HEK293 (cell line): ENCODE measurements around the gene LMTK3.

Experiments
- AEBP2 ChIP-seq: fragments of 450-650 bp; formaldehyde crosslinking; IDR thresholded peaks from 2 replicates; pipeline ENCODE4 v1.5.1; 2016; ENCODE audit warnings: missing biosample characterization, missing genetic modification characterization, borderline replicate concordance
- BCL6B ChIP-seq: fragments of 450-650 bp; formaldehyde crosslinking; IDR thresholded peaks from 2 replicates; pipeline ENCODE4 v1.5.1; 2017; ENCODE audit warnings: missing biosample characterization, missing genetic modification characterization
- GLI2 ChIP-seq: fragments of 450-650 bp; formaldehyde crosslinking; IDR thresholded peaks from 2 replicates; pipeline ENCODE4; 2017; ENCODE audit warnings: missing biosample characterization, missing genetic modification characterization, low read depth, borderline replicate concordance
- INSM2 ChIP-seq: fragments of 450-650 bp; formaldehyde crosslinking; IDR thresholded peaks from 2 replicates; pipeline ENCODE4 v1.5.1; 2016; ENCODE audit warnings: missing biosample characterization, missing genetic modification characterization
- KLF8 ChIP-seq: fragments of 450-650 bp; formaldehyde crosslinking; IDR thresholded peaks from 2 replicates; pipeline ENCODE4 v1.5.1; 2016; ENCODE audit warnings: missing biosample characterization, missing genetic modification characterization
- MEIS1 ChIP-seq: sonication (generic); formaldehyde crosslinking; IDR thresholded peaks from 2 replicates; pipeline ENCODE4 v1.8.1; 2022; ENCODE audit warnings: missing genetic modification reagents, mild to moderate bottlenecking, borderline replicate concordance
- PRDM10 ChIP-seq: fragments of 450-650 bp; formaldehyde crosslinking; IDR thresholded peaks from 2 replicates; pipeline ENCODE4 v1.5.1; 2016; ENCODE audit warnings: missing biosample characterization, missing genetic modification characterization
- SALL2 ChIP-seq: fragments of 450-650 bp; formaldehyde crosslinking; IDR thresholded peaks from 2 replicates; pipeline ENCODE4 v1.5.0; 2017; ENCODE audit warnings: missing biosample characterization, mild to moderate bottlenecking, missing genetic modification characterization, borderline replicate concordance
- YY2 ChIP-seq: fragments of 450-650 bp; formaldehyde crosslinking; IDR thresholded peaks from 2 replicates; pipeline ENCODE4 v1.5.1; 2016; ENCODE audit warnings: missing biosample characterization, missing genetic modification characterization
- ZFP3 ChIP-seq: fragments of 450-650 bp; formaldehyde crosslinking; IDR thresholded peaks from 2 replicates; pipeline ENCODE4 v1.5.1; 2016; ENCODE audit warnings: low read depth, missing biosample characterization, missing genetic modification characterization
- ZFP69B ChIP-seq: fragments of 450-650 bp; formaldehyde crosslinking; IDR thresholded peaks from 2 replicates; pipeline ENCODE4 v1.5.1; 2016; ENCODE audit warnings: missing biosample characterization, missing genetic modification characterization
- ZNF133 ChIP-seq: fragments of 450-650 bp; formaldehyde crosslinking; IDR thresholded peaks from 2 replicates; pipeline ENCODE4 v1.5.1; 2016; ENCODE audit warnings: missing biosample characterization, missing genetic modification characterization
- ZNF155 ChIP-seq: fragments of 450-650 bp; formaldehyde crosslinking; IDR thresholded peaks from 2 replicates; pipeline ENCODE4 v1.5.1; 2016; ENCODE audit warnings: missing biosample characterization, missing genetic modification characterization
- ZNF157 ChIP-seq: fragments of 450-650 bp; formaldehyde crosslinking; IDR thresholded peaks from 2 replicates; pipeline ENCODE4 v1.5.1; 2016; ENCODE audit warnings: missing biosample characterization, missing genetic modification characterization
- ZNF169 ChIP-seq: fragments of 450-650 bp; formaldehyde crosslinking; IDR thresholded peaks from 2 replicates; pipeline ENCODE4 v1.5.1; 2016; ENCODE audit warnings: missing biosample characterization, missing genetic modification characterization
- ZNF214 ChIP-seq: fragments of 450-650 bp; formaldehyde crosslinking; IDR thresholded peaks from 2 replicates; pipeline ENCODE4 v1.5.1; 2017; ENCODE audit warnings: missing biosample characterization, mild to moderate bottlenecking, missing genetic modification characterization, borderline replicate concordance
- ZNF223 ChIP-seq: fragments of 450-650 bp; formaldehyde crosslinking; IDR thresholded peaks from 2 replicates; pipeline ENCODE4 v1.5.1; 2016; ENCODE audit warnings: missing biosample characterization, missing genetic modification characterization
- ZNF391 ChIP-seq: fragments of 450-650 bp; formaldehyde crosslinking; IDR thresholded peaks from 2 replicates; pipeline ENCODE4 v1.5.1; 2016; ENCODE audit warnings: low read depth, missing biosample characterization, missing genetic modification characterization, borderline replicate concordance
- ZNF548 ChIP-seq: fragments of 450-650 bp; formaldehyde crosslinking; IDR thresholded peaks from 2 replicates; pipeline ENCODE4 v1.5.1; 2016; ENCODE audit warnings: missing biosample characterization, missing genetic modification characterization
- ZNF558 ChIP-seq: fragments of 450-650 bp; formaldehyde crosslinking; IDR thresholded peaks from 2 replicates; pipeline ENCODE4 v1.5.1; 2016; ENCODE audit warnings: missing biosample characterization, missing genetic modification characterization
- ZNF629 ChIP-seq: fragments of 450-650 bp; formaldehyde crosslinking; IDR thresholded peaks from 2 replicates; pipeline ENCODE4 v1.5.1; 2017; ENCODE audit warnings: missing biosample characterization, missing genetic modification characterization
- TF ChIP-seq, protein P1 (sequence below): fragments of 450-650 bp; IDR thresholded peaks from 2 replicates; pipeline ENCODE4 v1.5.1; 2018; ENCODE audit warnings: missing biosample characterization, missing genetic modification characterization
- TF ChIP-seq, protein P2 (sequence below): fragments of 450-650 bp; formaldehyde crosslinking; IDR thresholded peaks from 2 replicates; pipeline ENCODE4 v1.5.1; 2017; ENCODE audit warnings: missing biosample characterization, missing genetic modification characterization

The LMTK3 gene

GRCh38 chr19:48539503-48540096, 28.0 kb upstream of the LMTK3 start (continued):
- TF ChIP-seq PRDM10 (no peak; the same call in 1 of the 2 replicates), ZFP3 (tag by site-specific recombination) (no peak), ZNF169 (tag by site-specific recombination) (no peak), ZNF214 (tag by site-specific recombination) (no peak), ZNF548 (no peak), MEIS1 (no peak), ZNF629 (tag by site-specific recombination) (peak; percentile 90), BCL6B (tag by site-specific recombination) (peak; percentile 95), GLI2 (tag by site-specific recombination) (no peak), YY2 (tag by site-specific recombination) (no peak; the same call in 1 of the 2 replicates), ZNF391 (tag by site-specific recombination) (0 out of 2 replicates have a peak, but pooled peaks have one; percentile 68), AEBP2 (tag by site-specific recombination) (no peak), ZFP69B (tag by site-specific recombination) (peak; percentile 80), KLF8 (tag by site-specific recombination) (peak; percentile 75), ZNF558 (tag by site-specific recombination) (peak; percentile 42; the same call in 1 of the 2 replicates), ZNF223 (tag by site-specific recombination) (no peak), INSM2 (peak; percentile 78), ZNF133 (tag by site-specific recombination) (no peak), ZNF155 (tag by site-specific recombination) (no peak), ZNF157 (tag by site-specific recombination) (no peak), SALL2 (tag by site-specific recombination) (peak; percentile 87; the same call in 1 of the 2 replicates)
- TF ChIP-seq, protein P1, sequence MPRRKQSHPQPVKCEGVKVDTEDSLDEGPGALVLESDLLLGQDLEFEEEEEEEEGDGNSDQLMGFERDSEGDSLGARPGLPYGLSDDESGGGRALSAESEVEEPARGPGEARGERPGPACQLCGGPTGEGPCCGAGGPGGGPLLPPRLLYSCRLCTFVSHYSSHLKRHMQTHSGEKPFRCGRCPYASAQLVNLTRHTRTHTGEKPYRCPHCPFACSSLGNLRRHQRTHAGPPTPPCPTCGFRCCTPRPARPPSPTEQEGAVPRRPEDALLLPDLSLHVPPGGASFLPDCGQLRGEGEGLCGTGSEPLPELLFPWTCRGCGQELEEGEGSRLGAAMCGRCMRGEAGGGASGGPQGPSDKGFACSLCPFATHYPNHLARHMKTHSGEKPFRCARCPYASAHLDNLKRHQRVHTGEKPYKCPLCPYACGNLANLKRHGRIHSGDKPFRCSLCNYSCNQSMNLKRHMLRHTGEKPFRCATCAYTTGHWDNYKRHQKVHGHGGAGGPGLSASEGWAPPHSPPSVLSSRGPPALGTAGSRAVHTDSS (tag by site-specific recombination): peak; percentile 68
- TF ChIP-seq, protein P2, sequence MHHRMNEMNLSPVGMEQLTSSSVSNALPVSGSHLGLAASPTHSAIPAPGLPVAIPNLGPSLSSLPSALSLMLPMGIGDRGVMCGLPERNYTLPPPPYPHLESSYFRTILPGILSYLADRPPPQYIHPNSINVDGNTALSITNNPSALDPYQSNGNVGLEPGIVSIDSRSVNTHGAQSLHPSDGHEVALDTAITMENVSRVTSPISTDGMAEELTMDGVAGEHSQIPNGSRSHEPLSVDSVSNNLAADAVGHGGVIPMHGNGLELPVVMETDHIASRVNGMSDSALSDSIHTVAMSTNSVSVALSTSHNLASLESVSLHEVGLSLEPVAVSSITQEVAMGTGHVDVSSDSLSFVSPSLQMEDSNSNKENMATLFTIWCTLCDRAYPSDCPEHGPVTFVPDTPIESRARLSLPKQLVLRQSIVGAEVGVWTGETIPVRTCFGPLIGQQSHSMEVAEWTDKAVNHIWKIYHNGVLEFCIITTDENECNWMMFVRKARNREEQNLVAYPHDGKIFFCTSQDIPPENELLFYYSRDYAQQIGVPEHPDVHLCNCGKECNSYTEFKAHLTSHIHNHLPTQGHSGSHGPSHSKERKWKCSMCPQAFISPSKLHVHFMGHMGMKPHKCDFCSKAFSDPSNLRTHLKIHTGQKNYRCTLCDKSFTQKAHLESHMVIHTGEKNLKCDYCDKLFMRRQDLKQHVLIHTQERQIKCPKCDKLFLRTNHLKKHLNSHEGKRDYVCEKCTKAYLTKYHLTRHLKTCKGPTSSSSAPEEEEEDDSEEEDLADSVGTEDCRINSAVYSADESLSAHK (tag by site-specific recombination): 0 out of 2 replicates have a peak, but pooled peaks have one; percentile 27
